HG03575 (cell line): ENCODE data around the gene HTRA3.
"Not testable (repeated sequence)": the region's sequence is repeated elsewhere in the genome, so short reads cannot be mapped to it uniquely, and the experiment has no call there.

Experiments
- ATAC-seq: cut with Tn5 transposase; IDR thresholded peaks from one replicate; pipeline ENCODE4 v1.9.1; 2021; ENCODE audit not compliant: unreplicated experiment, insufficient number of reproducible peaks, low FRiP score; ENCODE audit errors: extremely low read depth

HTRA3 gene

GRCh38 chr4:8345053-8345945, 75.7 kb downstream of the HTRA3 start:
- no peak for ATAC-seq

GRCh38 chr4:8345946-8346814, 76.6 kb downstream of the HTRA3 start:
- no peak for ATAC-seq

GRCh38 chr4:8346838-8347605, 77.5 kb downstream of the HTRA3 start:
- no peak for ATAC-seq

- ATAC-seq, result no peak
Measured at GRCh38 chr4:8347660-8348059, 78.1 kb downstream of the HTRA3 start.

- ATAC-seq, result no peak
Measured at GRCh38 chr4:8348071-8348470, 78.5 kb downstream of the HTRA3 start.

- not testable (repeated sequence) for ATAC-seq
Measured at GRCh38 chr4:8349236-8349635, 79.7 kb downstream of the HTRA3 start.

- no peak for ATAC-seq
Measured at GRCh38 chr4:8349664-8350236, 80.2 kb downstream of the HTRA3 start.

GRCh38 chr4:8350352-8350751, 80.8 kb downstream of the HTRA3 start:
- ATAC-seq, result no peak

GRCh38 chr4:8350841-8351461, 81.4 kb downstream of the HTRA3 start:
- no peak for ATAC-seq

GRCh38 chr4:8351931-8352367, 82.4 kb downstream of the HTRA3 start:
- no peak for ATAC-seq

- ATAC-seq, result no peak
Measured at GRCh38 chr4:8352368-8353157, 83.0 kb downstream of the HTRA3 start.

GRCh38 chr4:8353158-8353669, 83.7 kb downstream of the HTRA3 start:
- ATAC-seq, result no peak

- no peak for ATAC-seq
Measured at GRCh38 chr4:8353912-8354453, 84.4 kb downstream of the HTRA3 start.

- ATAC-seq, result no peak
Measured at GRCh38 chr4:8355306-8355705, 85.8 kb downstream of the HTRA3 start.

- no peak for ATAC-seq
Measured at GRCh38 chr4:8355864-8356565, 86.5 kb downstream of the HTRA3 start.
